CD14-positive monocyte (primary cell): Measurements from ENCODE around the gene SLC9A9. TPM values are rescaled to one million over a fixed set of nuclear protein-coding genes. Genes with fewer than 3 reads are reported as not detected.
A peak's percentile ranks its signal among the peaks of the same experiment; 100 is the strongest.

Experiments used
- DNase-seq, 3 donors: peaks; one replicate each; pipeline ENCODE4 v3.0.0-alpha.2; 2011 to 2022
- H2AFZ ChIP-seq: 2 replicates; pipeline ENCODE4 v1.6.0; 2012; ENCODE audit warnings: mild to moderate bottlenecking, low read depth, low read length, inconsistent platforms; ENCODE audit not compliant: insufficient read depth, poor library complexity, severe bottlenecking
- H3K27ac ChIP-seq, 2 donors: 1 replicate in 1 of 2; 2 replicates in 1 of 2; pipeline ENCODE4 v1.5.1; 2012 to 2013; ENCODE audit warnings: low read length in 2 of 2, control low read depth in 1 of 2, inconsistent platforms in 1 of 2, low read depth in 1 of 2, mild to moderate bottlenecking in 1 of 2
- H3K27me3 ChIP-seq, 2 donors: one replicate each; pipeline versions ENCODE4 v1.6.0 to v1.6.1; 2011 to 2013; ENCODE audit warnings: low read length in 2 of 2; ENCODE audit not compliant: control insufficient read depth in 2 of 2, insufficient read depth in 2 of 2
- H3K36me3 ChIP-seq, 2 donors: replicated peaks in 1 of 2; 1 replicate in 1 of 2; 2 replicates in 1 of 2; pipeline versions ENCODE4 v1.5.1 to v1.6.1; 2012 to 2013; ENCODE audit warnings: low read length in 2 of 2, control low read depth in 1 of 2, inconsistent platforms in 1 of 2, mild to moderate bottlenecking in 1 of 2; ENCODE audit not compliant: insufficient read depth in 2 of 2, control insufficient read depth in 1 of 2
- H3K4me1 ChIP-seq, 2 donors: 1 replicate in 1 of 2; 2 replicates in 1 of 2; pipeline versions ENCODE4 v1.5.1 to v1.6.1; 2012 to 2013; ENCODE audit warnings: low read length in 2 of 2, control low read depth in 1 of 2, inconsistent platforms in 1 of 2, mild to moderate bottlenecking in 1 of 2, moderate library complexity in 1 of 2; ENCODE audit not compliant: insufficient read depth in 2 of 2, control insufficient read depth in 1 of 2
- H3K4me2 ChIP-seq: replicated peaks from 2 replicates; pipeline ENCODE3; 2012; ENCODE audit warnings: low read length, moderate library complexity, mild to moderate bottlenecking; ENCODE audit not compliant: poor library complexity, severe bottlenecking; ENCODE audit errors: extremely low read depth
- H3K4me3 ChIP-seq, 3 experiments: fragments of 200-600 bp in 1 of 3; sonication (generic) in 1 of 3; replicated peaks in 1 of 3; 1 replicate in 2 of 3; 2 replicates in 1 of 3; pipeline ENCODE4 v1.5.1; 2011 to 2013; ENCODE audit warnings: low read length in 3 of 3, mild to moderate bottlenecking in 3 of 3, control low read depth in 2 of 3, low read depth in 2 of 3, inconsistent platforms in 1 of 3, moderate library complexity in 1 of 3
- H3K79me2 ChIP-seq: 2 replicates; pipeline ENCODE4 v1.6.0; 2012; ENCODE audit warnings: mild to moderate bottlenecking, control low read depth, inconsistent platforms, low read length, moderate library complexity; ENCODE audit not compliant: insufficient read depth
- H3K9ac ChIP-seq: 2 replicates; pipeline ENCODE4 v1.6.0; 2017; ENCODE audit warnings: low read length, mild to moderate bottlenecking; ENCODE audit not compliant: insufficient read depth, poor library complexity, severe bottlenecking
- H3K9me3 ChIP-seq, 2 donors: replicated peaks in 1 of 2; 1 replicate in 1 of 2; 2 replicates in 1 of 2; pipeline versions ENCODE4 v1.5.1 to v1.6.1; 2012 to 2013; ENCODE audit warnings: low read length in 2 of 2, control low read depth in 1 of 2; ENCODE audit not compliant: control insufficient read depth in 1 of 2, insufficient read depth in 1 of 2
- H4K20me1 ChIP-seq: 2 replicates; pipeline ENCODE4 v1.6.0; 2012; ENCODE audit warnings: mild to moderate bottlenecking, low read length, control low read depth, moderate library complexity; ENCODE audit not compliant: insufficient read depth
- H3K27ac Mint-ChIP-seq, 7 donors: one replicate each; pipeline ENCODE4 v1.8.0; 2020; ENCODE audit warnings: mild to moderate bottlenecking in 7 of 7, mixed read lengths in 7 of 7, moderate library complexity in 6 of 7, inconsistent platforms in 2 of 7
- H3K27me3 Mint-ChIP-seq, 3 donors: one replicate each; pipeline ENCODE4 v1.8.0; 2021 to 2022; ENCODE audit warnings: low read depth in 3 of 3, mild to moderate bottlenecking in 3 of 3, mixed read lengths in 3 of 3, moderate library complexity in 3 of 3, inconsistent platforms in 1 of 3
- H3K36me3 Mint-ChIP-seq, 2 donors: one replicate each; pipeline ENCODE4 v1.8.0; 2020; ENCODE audit warnings: mixed read lengths in 2 of 2, inconsistent platforms in 1 of 2, mild to moderate bottlenecking in 1 of 2
- H3K4me1 Mint-ChIP-seq: one replicate; pipeline ENCODE4 v1.8.0; 2020; ENCODE audit warnings: mild to moderate bottlenecking, mixed read lengths
- H3K4me3 Mint-ChIP-seq, 2 donors: one replicate each; pipeline ENCODE4 v1.8.0; 2020; ENCODE audit warnings: mild to moderate bottlenecking in 2 of 2, mixed read lengths in 2 of 2, moderate library complexity in 1 of 2
- H3K9me3 Mint-ChIP-seq, 7 donors: one replicate each; pipeline ENCODE4 v1.8.0; 2020 to 2022; ENCODE audit warnings: mixed read lengths in 7 of 7, mild to moderate bottlenecking in 6 of 7, moderate library complexity in 6 of 7, inconsistent platforms in 2 of 7
- CTCF ChIP-seq: fragments of 200-600 bp; IDR thresholded peaks from one replicate; pipeline ENCODE4 v1.8.0; 2022; ENCODE audit warnings: antibody characterized with exemption, mild to moderate bottlenecking
- WGBS: methylation state at CpG from one replicate; pipeline ENCODE4 v1.1.5; 2013; ENCODE audit warnings: missing lambda C conversion rate; ENCODE audit not compliant: insufficient coverage; 5-methylcytosine and 5-hydroxymethylcytosine counted together
- intact Hi-C, 2 donors: fragments of 100-400 bp; cut with micrococcal nuclease; formaldehyde crosslinking; loops; one replicate each; pipeline versions ENCODE4 v1.15.0 to v1.15.1; 2023
- polyA plus RNA-seq, 3 donors: library from polyadenylated mRNA; depleted of rRNA in 1 of 3; unstranded in 2 of 3; stranded (reverse) in 1 of 3; fragments of 300-500 nt in 2 of 3; fragments of >200 nt in 1 of 3; fragmentation: Illumina TruSeq in 2 of 3; gene quantifications; 1 replicate in 2 of 3; 2 replicates in 1 of 3; pipeline ENCODE4 v1.2.3, GENCODE V29; 2012 to 2021

The SLC9A9 gene
- polyA plus RNA-seq, 3 donors: 14.1 to 32.8 (median 27.0) TPM

GRCh38 chr3:143243686-143244085, 604.6 kb downstream of the SLC9A9 start:
- no peak overlapping the region for H3K27ac Mint-ChIP-seq
- Histone ChIP-seq H3K27ac (no peak overlapping the region), H3K4me1 (no peaks in the 10 kb centered on the region), H3K9me3 (no peaks in the 10 kb centered on the region), H4K20me1 (no peaks in the 10 kb centered on the region), H2AFZ (no peak overlapping the region), H3K27me3 (no peaks in the 10 kb centered on the region), H3K79me2 (no peaks in the 10 kb centered on the region), H3K36me3 (no peaks in the 10 kb centered on the region), H3K4me2 (no peak overlapping the region), H3K9ac (no peak overlapping the region), H3K4me3 (no peak overlapping the region)
- WGBS: 95% methylated on average over 5 of the region's 6 CpGs
- DNase-seq: no peak
- no peak overlapping the region for H3K4me3 Mint-ChIP-seq
- no peaks in the 10 kb centered on the region for H3K4me1 Mint-ChIP-seq
- H3K36me3 Mint-ChIP-seq: no peaks in the 10 kb centered on the region
- intact Hi-C loops: no loop called here
- no peaks in the 10 kb centered on the region for H3K9me3 Mint-ChIP-seq
- peaks cover 0 to 1% (median 0%) of the 10 kb centered on the region in 3 donors for H3K27me3 Mint-ChIP-seq
- TF ChIP-seq CTCF: no peak

GRCh38 chr3:143242691-143243090, 605.6 kb downstream of the SLC9A9 start:
- no peaks in the 10 kb centered on the region for H4K20me1 ChIP-seq
- H3K27ac ChIP-seq: no peak overlapping the region
- no peaks in the 10 kb centered on the region for H3K4me1 ChIP-seq
- no peaks in the 10 kb centered on the region for H3K9me3 ChIP-seq
- Mint-ChIP-seq H3K4me3 (no peak overlapping the region), H3K9me3 (no peaks in the 10 kb centered on the region), H3K27ac (peak overlapping the region in 1 of 7 donors; percentile 2), H3K27me3 (peaks cover 0 to 1% (median 0%) of the 10 kb centered on the region in 3 donors), H3K4me1 (no peaks in the 10 kb centered on the region), H3K36me3 (no peaks in the 10 kb centered on the region)
- no peak for TF ChIP-seq CTCF
- no peak for DNase-seq
- no peak overlapping the region for H2AFZ ChIP-seq
- H3K9ac ChIP-seq: no peak overlapping the region
- H3K4me2 ChIP-seq: no peak overlapping the region
- no peaks in the 10 kb centered on the region for H3K36me3 ChIP-seq
- intact Hi-C loops: no loop called here
- no peaks in the 10 kb centered on the region for H3K27me3 ChIP-seq
- H3K4me3 ChIP-seq: no peak overlapping the region
- WGBS: no CpG with 5 or more reads among the region's 4 CpGs
- no peaks in the 10 kb centered on the region for H3K79me2 ChIP-seq
